GM18502 (cell line): ENCODE data around the gene PSME1.
A peak's percentile ranks its signal among the peaks of the same experiment; 100 is the strongest.

Experiments
- ATAC-seq: cut with Tn5 transposase; IDR thresholded peaks from one replicate; pipeline ENCODE4 v1.9.1; 2021; ENCODE audit warnings: mild to moderate bottlenecking; ENCODE audit not compliant: unreplicated experiment, poor library complexity

PSME1 gene

DNA sequence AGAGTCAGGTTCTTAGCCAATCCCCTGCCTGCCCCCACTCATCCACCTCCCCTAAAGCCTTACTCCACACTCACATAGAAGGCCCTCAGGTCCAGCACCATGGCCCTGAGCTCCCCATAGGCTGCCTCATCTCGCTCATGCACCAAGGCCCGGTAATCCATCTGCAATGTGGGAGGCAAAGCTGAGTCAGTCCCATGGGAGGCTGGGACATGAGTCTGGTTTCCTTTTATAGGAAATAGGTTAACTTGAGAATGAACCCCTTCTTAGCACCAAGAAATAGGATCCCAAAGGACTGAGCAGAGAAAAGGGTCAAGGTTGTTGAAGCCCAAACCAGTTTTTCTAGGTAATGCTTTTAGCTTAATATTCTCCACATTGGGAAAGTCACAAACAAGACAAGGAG lies 7.5 kb downstream of the PSME1 start:
- no peak for ATAC-seq

DNA sequence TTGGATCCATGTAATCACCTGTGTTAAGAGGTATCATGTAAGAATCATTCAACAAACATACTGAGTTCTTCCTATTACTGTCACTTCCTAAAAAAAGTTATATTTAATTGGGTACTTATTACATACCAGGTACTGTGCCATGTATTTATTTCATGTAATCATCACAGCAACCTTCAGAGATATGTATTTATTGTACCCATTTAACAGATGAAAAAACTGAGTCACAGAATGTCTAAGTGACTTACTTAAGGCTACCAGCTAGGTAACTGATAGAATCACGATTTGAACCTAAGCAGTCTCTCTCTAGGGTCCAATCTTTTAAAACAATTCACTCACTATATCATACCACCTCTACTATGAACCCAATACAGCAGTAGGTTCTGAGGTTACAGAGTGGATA lies 8.5 kb downstream of the PSME1 start:
- no peak for ATAC-seq

DNA sequence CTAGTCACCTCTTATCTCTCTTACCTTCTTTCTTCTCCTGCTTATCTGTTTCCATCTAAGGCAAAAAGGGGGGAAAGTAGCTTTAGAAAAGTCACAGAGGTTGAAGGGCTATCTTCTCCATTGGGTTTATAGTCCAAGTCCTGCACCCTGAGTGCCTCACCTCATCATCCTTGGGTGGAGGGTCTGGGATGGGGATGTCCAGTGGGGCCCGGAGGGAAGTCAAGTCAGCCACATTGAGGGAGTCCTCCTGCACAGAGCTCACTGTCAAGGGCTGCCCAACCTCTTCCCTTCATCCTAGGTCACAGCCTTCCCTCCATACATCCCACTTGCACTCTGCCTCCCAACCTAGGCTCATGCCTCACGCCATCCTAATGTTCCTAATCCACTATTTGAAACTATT lies 9.2 kb downstream of the PSME1 start:
- no peak for ATAC-seq

DNA sequence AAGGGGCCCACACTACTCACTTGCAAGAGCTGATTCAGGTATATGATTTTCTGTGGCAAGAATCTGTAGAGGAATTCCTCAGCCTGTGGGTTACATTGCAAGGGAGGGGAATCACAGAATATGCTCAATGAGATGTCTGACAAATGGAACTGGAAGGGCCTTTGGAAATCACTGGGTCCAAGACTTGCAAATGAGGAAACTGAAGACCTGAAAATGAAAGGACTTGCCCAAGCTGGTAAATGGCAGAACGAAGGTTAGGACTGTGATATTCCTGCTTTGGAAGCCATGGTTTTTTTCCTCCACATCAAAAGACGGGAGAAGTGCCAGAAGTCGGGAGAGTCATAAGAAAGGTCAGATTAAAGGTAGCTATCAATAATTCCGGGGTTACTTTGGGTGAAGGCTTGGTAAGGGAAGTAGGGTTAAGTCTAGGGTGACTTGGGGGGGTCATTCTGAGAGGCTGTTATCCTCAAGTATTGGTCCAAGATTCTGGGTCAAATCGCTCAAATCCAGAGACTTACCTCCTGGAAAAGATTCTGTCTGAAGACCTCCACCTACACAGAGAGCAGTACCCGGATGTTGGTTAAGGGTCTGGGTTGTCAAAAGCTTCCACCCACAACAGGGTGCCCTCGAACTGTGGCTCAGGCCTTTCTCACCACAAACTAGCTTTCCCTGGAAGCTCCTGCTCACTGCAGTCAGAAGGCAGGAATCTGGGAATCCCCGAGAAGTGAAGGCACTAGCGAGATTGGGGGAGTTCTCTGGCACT lies 9.9 kb downstream of the PSME1 start:
- no peak for ATAC-seq

DNA sequence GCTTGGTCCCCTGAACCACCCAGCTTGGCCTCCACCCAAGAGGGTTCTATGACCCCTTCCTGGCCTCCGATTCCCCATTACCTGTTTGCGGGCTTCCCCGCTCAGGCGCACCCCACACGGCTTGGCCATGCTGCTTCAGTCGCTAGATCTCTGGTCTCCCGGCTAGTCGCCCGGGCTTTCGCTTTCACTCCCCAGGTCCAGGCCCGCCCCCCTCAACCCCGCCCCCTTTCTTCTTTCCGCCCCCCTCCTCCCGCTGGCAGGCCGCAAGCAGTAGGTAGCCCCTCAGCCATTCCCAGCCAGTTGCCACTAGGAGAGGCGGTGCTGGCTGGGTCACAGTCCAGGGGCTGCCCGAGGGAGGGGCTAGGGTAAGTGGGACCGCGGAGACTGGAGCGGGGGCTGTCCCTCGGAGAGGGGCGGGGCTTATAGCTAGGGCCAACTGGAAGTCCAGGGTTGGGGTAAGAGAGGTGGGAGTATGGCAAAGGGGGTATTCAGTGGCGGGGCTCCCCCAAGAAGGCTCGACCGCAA lies 10.5 kb downstream of the PSME1 start, which contains the start of gene PSME2:
Gene PSME2, minus strand, starts transcription at position 158 of the 525 bp plus-strand sequence. Its CDS starts 29 bp downstream, at position 129.
- ATAC-seq, result peak; percentile 66

DNA sequence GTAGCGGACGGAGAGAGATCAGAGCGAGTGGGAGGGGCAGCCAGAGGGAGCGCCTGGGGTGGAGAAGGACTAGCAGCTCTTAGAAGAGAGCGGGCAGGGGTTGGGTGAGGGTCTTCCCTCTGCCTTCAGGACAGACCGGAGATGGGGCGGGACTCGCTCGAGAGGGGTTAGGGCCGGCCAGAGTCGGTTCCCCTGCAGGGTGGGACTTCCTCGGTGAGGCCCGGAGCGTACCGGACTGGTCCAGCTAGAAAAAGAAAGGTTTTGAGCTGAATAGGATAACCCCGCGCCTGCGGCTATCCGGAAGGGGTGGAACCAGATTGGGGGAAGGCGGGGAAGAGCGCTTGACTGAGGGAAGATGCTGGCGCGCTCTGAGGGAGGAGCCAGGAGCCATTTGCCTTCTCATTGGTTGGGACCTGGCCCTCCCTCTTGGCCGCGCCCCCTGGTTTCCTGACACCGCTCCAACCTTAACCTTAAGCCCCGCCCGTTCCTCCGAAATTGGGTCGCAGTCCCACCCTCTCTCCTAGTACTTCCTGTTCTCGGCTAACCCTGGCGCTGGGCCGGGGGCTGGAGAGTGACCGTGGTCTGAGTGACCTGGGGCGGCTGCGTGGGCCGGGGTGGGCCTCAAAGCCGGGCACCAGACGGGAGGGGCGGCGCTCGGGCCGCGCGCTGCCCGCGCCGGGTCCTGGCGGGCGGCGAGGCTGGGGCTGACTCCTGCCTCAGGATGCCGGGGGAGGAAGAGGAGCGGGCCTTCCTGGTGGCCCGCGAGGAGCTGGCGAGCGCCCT lies 11.2 kb downstream of the PSME1 start, which contains the start of gene RNF31:
Gene RNF31, plus strand, starts transcription at position 521 of the 783 bp plus-strand sequence. Its CDS starts 201 bp downstream, at position 722.
- peak; percentile 86 for ATAC-seq

DNA sequence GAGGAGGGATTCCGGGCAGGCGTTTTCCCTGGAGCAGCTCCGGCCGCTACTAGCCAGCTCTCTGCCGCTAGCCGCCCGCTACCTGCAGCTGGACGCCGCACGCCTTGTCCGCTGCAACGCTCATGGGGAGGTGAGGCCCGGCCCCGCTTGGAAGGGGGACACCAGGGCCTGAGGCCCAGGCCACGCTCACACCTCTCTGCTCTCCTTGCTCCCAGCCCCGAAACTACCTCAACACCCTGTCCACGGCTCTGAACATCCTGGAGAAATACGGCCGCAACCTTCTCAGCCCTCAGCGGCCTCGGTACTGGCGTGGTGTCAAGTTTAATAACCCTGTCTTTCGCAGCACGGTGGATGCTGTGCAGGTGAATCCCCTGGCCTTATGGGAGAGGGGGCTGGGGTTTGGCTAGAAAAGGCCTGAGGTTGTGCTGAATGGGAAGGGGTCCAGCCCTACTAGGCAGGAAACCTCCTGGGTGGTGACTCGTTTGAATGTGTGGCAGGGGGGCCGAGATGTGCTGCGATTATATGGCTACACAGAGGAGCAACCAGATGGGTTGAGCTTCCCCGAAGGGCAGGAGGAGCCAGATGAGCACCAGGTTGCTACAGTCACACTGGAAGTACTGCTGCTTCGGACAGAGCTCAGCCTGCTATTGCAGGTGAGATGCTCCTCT lies 11.9 kb downstream of the PSME1 start:
- ATAC-seq, result no peak

DNA sequence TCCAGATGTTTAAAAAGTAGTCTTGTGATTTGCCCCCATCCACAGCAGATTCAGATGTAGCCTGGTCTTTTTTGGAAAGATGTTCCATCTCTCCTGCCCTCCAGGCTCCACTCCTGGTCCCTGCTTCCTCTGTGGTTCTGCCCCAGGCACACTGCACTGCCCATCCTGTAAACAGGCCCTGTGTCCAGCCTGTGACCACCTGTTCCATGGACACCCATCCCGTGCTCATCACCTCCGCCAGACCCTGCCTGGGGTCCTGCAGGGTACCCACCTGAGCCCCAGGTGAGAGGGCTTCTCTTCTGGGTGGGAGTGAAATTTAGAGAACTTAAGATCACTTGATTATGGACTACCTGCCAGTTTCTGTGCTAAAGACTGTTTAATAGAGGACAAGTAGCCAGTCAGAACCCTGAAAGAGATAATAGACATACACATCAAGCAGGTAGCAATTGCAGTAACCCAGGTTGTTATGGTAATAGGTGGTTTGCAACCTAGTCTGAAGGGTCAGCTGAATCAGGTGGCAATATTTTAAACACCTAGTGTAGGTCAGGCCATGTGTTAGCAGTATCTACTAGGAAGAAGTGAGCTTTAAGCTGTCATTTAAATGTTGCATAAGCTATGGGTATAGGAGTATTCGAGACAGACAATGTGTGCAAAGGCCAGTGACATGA lies 13.4 kb downstream of the PSME1 start:
- ATAC-seq, result no peak

DNA sequence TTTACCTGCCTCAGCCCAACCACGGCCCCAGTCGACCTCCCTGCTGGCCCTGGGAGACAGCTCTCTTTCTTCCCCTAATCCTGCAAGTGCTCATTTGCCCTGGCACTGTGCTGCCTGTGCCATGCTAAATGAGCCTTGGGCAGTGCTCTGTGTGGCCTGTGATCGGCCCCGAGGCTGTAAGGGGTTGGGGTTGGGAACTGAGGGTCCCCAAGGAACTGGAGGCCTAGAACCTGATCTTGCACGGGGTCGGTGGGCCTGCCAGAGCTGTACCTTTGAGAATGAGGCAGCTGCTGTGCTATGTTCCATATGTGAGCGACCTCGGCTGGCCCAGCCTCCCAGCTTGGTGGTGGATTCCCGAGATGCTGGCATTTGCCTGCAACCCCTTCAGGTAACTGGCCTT lies 14.1 kb downstream of the PSME1 start:
- no peak for ATAC-seq

DNA sequence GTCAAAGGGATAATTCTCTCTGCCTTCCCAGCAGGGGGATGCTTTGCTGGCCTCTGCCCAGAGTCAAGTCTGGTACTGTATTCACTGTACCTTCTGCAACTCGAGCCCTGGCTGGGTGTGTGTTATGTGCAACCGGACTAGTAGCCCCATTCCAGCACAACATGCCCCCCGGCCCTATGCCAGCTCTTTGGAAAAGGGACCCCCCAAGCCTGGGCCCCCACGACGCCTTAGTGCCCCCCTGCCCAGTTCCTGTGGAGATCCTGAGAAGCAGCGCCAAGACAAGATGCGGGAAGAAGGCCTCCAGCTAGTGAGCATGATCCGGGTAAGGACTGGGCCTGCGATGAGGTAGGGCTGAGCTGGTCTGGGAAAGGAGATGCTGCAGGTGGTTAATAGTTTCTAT lies 14.6 kb downstream of the PSME1 start:
- ATAC-seq, result no peak

DNA sequence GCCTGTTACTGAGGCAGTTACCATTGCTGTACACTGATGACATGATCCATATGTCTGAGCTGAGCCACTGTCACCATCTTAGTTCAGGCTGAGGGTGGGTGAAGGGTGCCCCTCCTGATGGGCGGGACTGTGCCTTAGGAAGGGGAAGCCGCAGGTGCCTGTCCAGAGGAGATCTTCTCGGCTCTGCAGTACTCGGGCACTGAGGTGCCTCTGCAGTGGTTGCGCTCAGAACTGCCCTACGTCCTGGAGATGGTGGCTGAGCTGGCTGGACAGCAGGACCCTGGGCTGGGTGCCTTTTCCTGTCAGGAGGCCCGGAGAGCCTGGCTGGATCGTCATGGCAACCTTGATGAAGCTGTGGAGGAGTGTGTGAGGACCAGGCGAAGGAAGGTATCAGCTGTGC lies 15.0 kb downstream of the PSME1 start:
- no peak for ATAC-seq

DNA sequence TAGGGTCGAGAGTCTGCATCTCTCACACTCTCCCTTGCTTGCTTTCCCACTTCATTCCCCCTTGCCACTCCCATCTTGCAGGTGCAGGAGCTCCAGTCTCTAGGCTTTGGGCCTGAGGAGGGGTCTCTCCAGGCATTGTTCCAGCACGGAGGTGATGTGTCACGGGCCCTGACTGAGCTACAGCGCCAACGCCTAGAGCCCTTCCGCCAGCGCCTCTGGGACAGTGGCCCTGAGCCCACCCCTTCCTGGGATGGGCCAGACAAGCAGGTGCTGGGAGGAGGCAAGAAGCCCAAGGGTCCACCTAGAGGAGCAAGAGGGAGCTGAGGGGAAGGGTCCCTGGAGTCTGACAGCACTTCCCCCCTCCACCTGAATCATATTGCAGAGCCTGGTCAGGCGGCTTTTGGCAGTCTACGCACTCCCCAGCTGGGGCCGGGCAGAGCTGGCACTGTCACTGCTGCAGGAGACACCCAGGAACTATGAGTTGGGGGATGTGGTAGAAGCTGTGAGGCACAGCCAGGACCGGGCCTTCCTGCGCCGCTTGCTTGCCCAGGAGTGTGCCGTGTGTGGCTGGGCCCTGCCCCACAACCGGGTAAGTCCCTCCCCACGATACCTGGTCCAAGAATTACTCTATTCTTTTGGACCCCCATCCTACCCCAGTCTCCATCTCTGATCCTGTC lies 15.5 kb downstream of the PSME1 start:
- ATAC-seq, result no peak

DNA sequence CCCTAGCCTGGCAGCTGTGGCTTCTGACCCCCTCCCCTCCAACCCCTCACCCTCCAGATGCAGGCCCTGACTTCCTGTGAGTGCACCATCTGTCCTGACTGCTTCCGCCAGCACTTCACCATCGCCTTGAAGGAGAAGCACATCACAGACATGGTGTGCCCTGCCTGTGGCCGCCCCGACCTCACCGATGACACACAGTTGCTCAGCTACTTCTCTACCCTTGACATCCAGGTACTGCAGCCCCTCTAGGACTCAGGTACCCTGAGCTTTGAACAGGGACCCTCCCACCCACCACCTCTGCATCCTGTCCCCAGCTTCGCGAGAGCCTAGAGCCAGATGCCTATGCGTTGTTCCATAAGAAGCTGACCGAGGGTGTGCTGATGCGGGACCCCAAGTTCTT lies 19.1 kb downstream of the PSME1 start:
- ATAC-seq, result no peak

DNA sequence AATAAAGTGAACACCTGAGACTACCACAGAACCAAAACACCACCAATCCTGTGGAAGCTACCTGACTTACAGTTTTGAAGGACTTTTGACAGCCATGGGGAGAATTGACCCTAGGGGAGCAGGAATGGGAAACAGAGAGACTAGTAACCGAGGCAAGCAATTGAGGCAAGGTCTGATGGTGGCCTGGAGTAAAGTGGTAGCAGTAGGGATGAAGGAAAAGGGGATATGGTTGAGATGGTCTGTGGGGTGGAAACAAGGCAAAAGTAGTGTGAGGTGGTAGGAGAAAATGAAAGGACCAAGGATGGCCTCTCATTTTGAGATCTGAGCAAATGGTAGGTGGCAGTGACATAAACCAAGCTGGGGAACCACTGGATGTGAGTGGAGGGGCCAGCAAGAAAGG lies 20.8 kb downstream of the PSME1 start:
- no peak for ATAC-seq

DNA sequence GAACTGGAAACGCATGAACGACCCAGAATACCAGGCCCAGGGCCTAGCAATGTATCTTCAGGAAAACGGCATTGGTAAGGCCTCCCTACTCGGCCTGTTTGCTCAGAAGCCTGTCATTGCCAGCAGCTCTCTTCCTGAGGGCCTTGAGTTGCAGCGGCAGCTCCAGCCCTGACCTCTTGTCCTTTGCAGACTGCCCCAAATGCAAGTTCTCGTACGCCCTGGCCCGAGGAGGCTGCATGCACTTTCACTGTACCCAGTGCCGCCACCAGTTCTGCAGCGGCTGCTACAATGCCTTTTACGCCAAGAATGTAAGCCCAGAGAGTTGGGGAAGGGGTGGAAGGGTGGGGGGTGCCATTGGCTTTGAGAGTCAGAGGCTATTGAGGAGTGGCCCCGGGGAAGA lies 21.3 kb downstream of the PSME1 start:
- ATAC-seq, result no peak

DNA sequence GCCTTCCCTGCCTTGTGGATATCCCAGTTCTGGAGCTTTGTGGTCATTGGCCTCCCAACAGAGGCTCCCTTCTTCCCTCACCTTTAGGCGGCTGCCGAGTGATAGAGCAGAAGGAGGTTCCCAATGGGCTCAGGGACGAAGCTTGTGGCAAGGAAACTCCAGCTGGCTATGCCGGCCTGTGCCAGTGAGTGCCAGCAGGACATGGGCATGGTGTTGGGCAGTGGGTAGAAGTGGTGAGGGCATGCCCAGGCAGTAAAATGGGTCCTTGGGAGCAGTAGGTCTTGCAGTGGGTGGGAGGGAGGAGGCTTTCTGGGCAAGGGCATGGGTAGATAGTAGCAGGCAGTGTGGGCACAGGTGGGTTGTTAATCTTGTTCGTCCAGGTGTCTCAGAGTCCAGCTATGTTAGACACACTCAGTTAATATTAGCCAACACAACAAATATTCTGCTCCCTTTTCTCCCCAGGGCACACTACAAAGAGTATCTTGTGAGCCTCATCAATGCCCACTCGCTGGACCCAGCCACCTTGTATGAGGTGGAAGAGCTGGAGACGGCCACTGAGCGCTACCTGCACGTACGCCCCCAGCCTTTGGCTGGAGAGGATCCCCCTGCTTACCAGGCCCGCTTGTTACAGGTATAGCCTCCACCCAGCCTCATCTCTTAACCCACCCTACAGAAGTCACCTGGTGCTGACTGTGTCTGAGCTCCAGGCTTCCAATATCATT lies 23.9 kb downstream of the PSME1 start:
- no peak for ATAC-seq

DNA sequence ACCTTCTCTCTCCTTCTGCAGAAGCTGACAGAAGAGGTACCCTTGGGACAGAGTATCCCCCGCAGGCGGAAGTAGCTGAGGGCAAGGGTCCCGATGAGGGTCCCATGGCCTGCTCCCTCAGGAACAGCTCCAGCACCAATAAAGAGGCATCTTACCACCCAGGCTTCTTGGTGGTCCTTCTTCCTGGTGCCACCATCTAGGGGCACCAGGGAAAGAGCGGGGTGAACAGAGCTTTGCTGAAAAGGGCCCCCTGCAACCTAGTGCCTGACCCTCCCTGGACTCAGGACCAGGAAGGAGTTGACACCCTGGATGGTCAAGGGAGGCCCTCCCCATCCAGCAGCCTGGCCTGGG lies 24.5 kb downstream of the PSME1 start:
- no peak for ATAC-seq

DNA sequence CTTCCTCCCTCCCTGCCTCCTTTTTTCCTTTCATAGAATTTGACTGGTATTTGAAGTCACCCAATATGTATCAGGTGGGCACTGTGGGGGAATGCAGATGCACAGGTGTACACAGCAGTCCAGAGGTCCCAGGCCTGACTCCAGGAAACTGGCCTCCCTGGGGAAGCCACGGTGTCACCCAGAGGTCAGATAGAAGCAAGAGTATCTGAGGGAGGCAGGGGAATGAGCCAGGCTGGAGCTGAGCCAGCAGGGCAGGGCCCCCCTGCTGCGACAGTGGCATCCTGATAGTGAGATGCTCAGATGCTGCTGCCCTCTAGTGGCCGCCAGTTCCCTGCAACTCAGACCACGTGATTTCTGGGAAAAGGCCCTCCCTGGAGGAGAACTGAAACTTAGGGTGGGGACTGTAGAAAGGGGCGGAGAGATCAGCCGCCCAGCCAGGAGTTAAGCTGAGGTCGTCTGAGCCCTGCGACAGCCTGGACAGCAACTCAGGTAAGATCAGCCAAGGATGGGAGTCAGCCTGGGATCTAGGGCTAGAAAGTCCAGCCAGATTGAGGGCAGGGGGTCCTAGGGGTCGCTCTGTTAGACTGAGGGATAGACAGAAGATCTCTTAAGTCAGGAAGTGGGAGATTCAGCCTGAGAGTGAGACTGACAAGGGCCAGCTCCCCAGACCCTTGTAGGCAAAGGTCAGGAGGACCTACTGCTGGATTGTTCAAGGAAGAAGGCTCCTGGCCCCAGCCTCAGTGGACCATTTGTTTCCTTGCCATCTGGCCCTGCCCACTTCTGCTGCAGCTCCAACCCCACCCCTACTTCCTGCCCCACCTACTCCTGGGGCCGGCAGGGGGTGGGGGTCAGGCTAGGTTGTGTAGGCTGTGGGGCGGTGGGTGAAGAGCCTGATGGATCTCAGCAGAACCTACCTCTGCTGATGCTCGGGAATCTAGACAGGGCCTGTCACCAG lies 25.1 kb downstream of the PSME1 start, which contains the start of gene IRF9:
Gene IRF9, plus strand, starts transcription at position 416 of the 955 bp plus-strand sequence. CDS start 880 bp downstream, outside the sequence.
- ATAC-seq, result peak; percentile 81
